NCI-H1436 (cell line): ENCODE results near the gene SPATA4.

Experiments
- DNase-seq: peaks from one replicate; lab custom pipeline; 2025; lab: John Stamatoyannopoulos, UW

The SPATA4 gene

GRCh38 chr4:176189891-176190795, 5.2 kb downstream of the SPATA4 start:
- no peak for DNase-seq

DNA sequence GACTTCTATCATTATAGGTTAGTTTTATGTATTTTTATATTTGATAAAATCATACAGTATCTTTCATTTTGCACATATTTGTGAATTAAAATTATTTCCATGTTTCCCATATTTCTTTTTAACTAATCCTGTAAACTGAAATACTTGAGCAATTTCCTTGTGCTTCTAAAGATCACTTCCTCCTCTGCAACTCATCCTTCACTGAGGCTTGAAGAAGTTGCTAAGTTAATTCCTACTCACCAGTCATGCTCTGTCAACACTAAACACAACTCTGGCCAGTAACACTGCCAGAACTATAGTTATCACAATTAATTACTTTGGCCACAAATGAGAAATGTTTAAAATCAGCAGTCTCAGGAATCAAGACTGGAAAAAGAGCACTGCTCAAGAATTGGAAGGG, 6.7 kb downstream of the SPATA4 start:
- no peak for DNase-seq

DNA sequence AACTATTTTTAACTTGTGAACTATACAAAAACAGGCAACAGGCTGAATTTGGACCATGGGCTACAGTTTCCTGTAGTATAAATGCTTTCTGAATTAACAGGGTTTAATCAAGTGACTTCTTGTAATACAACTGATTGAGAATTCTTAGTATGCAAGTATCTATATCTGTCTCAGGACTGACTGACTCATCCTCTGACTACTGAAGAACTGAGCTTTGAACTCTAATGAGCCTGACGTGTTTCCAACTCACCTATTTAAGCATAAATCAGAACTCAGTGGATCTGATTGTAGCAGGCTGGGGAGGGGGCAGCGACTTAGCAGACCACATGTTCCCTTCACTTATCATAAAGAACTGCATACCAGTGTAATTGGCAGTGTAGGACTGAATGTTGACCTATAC, 7.8 kb downstream of the SPATA4 start:
- DNase-seq: no peak

DNA sequence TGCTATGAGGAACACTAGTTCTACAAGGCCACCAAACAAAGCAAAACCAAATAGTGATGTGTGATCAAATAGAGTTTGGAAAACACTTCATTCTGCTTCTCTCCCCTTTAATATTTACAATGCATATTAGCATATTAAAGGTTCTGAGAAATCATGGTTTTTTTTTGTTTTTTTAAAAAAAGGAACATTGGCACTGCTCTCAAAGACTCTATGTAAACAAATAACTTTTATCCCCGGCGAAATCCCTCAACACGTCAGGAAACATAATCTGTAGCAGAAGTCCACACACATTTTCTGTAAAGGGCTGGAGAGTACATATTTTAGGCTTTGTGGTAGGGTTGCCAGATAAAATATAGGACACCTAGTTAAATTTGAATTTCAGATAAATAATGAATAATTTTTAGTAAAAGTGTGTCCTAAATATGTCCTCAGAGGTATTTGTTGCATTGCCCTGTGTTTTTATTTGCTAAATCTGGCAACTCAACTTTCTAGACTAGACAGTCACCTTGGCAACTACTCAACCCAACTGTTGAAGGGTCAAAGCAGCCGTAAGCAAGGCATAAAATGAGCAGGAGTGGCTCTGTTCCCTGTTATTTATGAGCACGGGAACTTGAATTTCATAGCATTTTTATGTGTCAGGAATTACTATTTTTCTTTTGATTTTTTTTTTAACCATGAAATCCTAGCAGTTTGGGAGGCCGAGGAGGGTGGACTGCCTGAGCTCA, 8.6 kb downstream of the SPATA4 start:
- no peak for DNase-seq

GRCh38 chr4:176186067-176186466, 9.3 kb downstream of the SPATA4 start:
- no peak for DNase-seq

DNA sequence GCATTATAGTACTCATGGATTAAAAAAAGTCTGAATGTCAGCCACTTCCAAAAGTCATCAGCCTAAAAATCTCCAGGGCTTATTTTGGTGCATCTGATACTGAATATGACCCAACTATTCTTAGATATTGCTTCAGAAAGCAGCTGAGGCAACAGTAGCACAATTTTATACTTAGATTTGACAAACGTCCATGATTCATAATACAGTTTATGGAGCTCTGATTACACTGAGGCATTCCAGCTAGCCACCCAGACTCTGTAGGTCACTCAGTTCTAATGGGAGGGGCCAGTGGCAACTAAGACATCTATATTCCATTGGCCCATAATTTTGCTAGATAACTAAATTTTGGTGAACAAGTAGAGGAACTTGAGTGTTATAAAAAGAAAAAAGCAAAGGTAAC, 10.3 kb downstream of the SPATA4 start:
- no peak for DNase-seq

DNA sequence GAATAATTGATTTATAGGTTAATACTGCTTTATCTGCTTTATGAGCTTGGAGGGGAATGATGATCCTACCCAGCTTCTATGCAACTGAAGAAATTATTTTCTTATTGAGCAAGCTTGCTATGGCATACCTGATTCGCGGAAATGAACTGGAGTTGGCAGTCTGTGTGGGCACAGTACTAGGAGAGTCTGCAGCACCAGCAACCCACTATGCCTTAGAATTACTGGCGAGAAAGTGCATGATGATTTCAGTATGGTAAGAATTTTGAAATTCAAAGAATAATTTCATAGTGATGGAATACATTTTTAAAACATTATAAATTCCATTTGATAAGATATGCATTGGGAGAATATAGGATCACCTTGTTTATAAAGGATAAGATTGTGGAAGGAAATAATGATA, 32.3 kb downstream of the SPATA4 start:
- no peak for DNase-seq

DNA sequence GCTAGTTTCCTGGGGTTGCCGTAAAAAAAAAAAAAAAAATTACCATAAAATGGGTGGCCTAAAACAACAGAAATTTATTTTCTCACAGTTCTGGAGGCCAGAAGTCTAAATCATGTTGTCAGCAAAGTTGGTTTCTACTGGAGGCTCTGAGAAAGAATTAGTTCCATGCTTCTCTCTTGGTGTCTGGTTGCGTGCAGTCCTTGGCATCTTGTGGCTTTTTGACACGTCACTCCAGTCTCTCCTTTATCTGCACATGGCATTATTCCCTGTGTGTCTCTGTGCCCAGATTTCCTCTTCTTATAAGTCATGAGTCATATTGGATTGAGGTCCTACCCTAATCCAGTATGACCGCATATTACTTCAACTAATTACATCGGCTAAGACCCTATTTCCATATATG, 38.7 kb downstream of the SPATA4 start:
- DNase-seq: no peak

DNA sequence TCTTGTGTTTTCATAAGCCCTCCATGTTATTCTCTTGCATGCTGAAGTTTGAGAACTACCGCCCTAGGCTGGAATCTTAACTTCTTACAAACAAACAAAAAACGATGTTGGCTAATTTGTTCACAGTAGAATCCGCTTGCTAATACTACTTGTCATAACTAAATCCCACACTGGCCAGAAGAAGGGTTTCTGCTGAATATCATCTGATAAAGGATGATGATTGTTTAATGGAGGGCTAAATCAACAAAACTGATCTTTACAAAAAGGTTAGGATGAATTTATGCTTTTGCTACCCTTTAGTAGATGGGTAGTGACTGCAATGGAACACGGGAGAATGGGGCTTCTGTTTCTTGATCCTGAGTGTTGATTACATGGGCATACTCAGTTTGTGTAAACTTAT, 42.3 kb downstream of the SPATA4 start:
- no peak for DNase-seq

DNA sequence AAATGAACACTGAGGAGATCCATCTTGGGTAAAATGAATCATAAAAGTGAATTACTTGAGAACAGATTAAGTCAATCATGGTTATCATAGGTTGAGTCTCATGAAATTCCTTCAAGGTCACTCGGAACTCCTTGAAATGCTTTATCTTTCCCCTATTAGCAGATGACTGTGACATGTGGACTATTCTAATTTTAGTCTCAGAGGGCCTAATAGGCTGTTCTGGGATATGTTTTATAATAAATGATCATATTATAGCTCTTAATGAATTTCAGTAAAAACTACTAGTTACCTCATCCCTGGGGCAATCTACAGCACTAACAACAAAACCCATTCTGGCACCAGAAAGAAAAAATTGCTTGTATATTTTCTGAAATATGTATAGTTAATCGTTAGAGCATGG, 44.7 kb downstream of the SPATA4 start:
- no peak for DNase-seq

GRCh38 chr4:176150356-176150682, 45.1 kb downstream of the SPATA4 start:
- DNase-seq: no peak

DNA sequence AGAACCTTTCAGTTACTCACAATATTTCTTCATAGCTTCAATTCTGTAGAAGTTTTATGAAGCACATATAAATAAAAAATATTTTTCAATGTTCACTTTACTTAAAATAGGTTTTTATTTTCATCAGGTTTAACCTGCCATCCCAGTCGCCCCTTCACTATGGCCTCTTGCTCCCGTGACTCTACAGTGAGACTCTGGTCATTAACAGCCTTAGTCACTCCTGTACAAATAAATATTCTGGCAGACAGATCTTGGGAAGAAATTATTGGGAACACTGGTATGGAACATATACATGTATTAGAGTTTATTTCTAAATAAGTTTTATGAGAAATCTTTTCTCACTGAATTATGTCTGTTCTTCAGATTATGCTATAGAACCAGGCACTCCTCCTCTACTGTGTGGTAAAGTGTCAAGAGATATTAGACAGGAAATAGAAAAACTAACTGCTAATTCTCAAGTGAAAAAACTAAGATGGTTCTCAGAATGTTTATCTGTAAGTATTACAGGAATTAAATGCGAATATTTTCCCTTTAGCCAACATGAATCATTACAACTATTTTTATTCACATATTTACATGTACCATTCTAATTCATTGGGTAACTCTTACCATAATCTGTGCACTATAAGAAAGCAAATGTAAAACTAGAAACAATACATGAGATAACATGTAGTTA, 45.6 kb downstream of the SPATA4 start:
- no peak for DNase-seq

DNA sequence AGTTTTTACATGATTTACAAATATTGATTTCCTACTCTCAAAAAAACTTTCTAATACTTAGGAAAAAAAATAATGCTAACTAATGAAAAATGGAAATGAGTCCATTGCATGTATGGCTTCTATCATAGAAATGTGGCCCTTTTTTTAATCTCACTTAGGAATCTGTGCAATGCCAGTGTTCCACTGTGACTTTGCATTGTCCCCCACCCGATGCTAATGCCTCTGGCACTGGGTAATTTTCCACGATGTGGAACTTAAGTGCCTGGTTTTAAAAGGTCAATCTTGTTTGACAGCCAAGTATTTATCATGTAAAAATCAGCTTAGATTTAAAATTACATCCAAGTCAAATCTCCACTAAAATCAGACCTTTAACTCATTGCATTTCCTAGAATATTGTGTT, 53.1 kb downstream of the SPATA4 start:
- DNase-seq: no peak

DNA sequence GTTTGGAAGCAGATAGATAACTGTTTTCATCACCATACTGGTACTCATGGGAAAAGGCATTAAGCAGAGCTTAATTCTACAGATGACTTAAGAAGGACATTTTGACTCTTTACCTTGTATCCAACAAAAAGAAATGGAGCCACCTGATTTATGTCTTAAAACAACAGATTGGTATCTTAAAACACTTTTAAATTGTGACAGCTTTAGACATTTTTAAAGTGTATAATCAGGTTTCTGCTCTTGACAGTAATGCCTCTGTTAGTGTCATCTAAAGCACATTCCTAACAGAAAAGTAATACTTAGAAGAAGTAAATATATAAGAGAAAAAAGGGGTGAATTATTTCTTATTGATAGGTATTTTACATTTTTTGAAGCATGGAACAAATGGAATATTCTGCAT, 55.9 kb downstream of the SPATA4 start:
- DNase-seq: no peak

DNA sequence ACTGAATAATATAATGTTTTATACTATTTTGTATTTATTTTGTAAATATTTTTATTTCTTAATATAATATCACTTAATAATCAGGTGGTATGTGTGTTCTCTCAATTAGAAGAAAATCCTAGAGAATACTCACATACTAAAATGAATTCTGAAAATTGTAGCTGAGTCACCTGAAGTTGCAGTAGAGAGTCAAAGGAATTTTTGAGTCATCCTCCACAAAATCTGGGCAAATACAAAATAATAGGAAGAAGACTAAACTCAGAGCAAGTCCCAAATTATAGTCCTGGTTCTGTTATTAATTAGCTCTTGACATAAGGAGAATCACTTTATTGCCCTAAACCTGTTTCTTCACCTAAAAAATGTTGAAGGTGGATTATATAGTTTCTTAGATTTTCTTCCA, 57.8 kb downstream of the SPATA4 start:
- no peak for DNase-seq

DNA sequence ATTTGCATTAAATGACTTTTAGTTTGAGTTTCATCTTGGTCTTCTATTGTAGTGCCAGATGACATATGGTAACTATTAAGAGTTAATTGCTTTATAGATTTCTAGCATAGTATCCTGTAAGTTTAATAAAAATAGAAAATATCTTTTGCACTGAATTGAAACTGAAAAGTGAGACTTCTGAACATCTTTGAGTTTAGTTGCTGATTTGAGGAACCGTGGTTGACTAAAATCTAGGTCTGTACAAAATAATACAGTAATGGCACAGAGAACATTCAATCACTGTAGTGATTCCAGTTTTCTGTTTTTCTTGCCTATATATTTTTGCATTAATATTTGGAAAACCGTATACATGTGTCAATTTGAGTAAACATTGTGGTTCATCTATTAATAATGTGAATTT, 60.7 kb downstream of the SPATA4 start:
- no peak for DNase-seq
